DND-41 (cell line): ENCODE results near the gene SNRNP200.

Experiments used
- CTCF ChIP-seq: IDR thresholded peaks from 2 replicates; pipeline ENCODE4 v1.5.1; 2012; ENCODE audit warnings: borderline replicate concordance, low read length, moderate library complexity, mild to moderate bottlenecking; ENCODE audit not compliant: poor library complexity, severe bottlenecking; ENCODE audit errors: extremely low read depth
- EZH2 ChIP-seq: IDR thresholded peaks from 3 replicates; pipeline ENCODE4 v1.6.1; 2012; ENCODE audit warnings: borderline replicate concordance, low read depth, mild to moderate bottlenecking, moderate library complexity, low read length, inconsistent platforms; ENCODE audit not compliant: severe bottlenecking

- TF ChIP-seq CTCF (no peak), EZH2 (no peak)
These were observed 13.6 kb downstream of the SNRNP200 start for GRCh38 chr2:96291751-96292150.
